PC-3 (cell line): ENCODE data around the gene SELENOI. TPM values are rescaled to one million over a fixed set of nuclear protein-coding genes. Genes with fewer than 3 reads are reported as not detected.

Source experiments
- ATAC-seq: fragments of 200-7000 bp; cut with Tn5 transposase; 2 replicates; pipeline ENCODE4 v1.9.1; 2020; ENCODE audit warnings: mild to moderate bottlenecking, moderate library complexity
- BruUV-seq: library from RNA; stranded (reverse); fragments of 400-500 nt; replicated peaks from 2 replicates; lab custom pipeline; 2021; lab: Mats Ljungman, UMichigan
- CTCF ChIA-PET: fragments of 300-600 bp; sonication (Branson Sonifier 250); formaldehyde crosslinking; loops from one replicate; lab custom pipeline; 2022; ENCODE audit warnings: antibody characterized with exemption; lab: Charles Lee
- POLR2A ChIA-PET: fragments of 300-600 bp; sonication (Branson Sonifier 250); formaldehyde crosslinking; loops from one replicate; lab custom pipeline; 2022; ENCODE audit warnings: antibody characterized with exemption; ENCODE audit not compliant: unreplicated experiment; lab: Charles Lee
- DNase-seq: peaks from one replicate; pipeline ENCODE4 v3.0.0-alpha.2; 2015
- H2AFZ ChIP-seq: fragments of 300-600 bp; sonication (generic); 2 replicates; pipeline ENCODE4 v1.6.0; 2016; ENCODE audit warnings: antibody characterized with exemption, low read length
- H3F3A ChIP-seq: fragments of 300-600 bp; sonication (generic); one replicate; pipeline ENCODE4 v1.6.0; 2017; ENCODE audit warnings: antibody characterized with exemption, low read length, control low read depth, mild to moderate bottlenecking; ENCODE audit not compliant: unreplicated experiment
- H3K27ac ChIP-seq: fragments of 300-600 bp; sonication (generic); 2 replicates; pipeline ENCODE4 v1.5.1; 2016; ENCODE audit warnings: mild to moderate bottlenecking, low read length
- H3K27me3 ChIP-seq: fragments of 300-600 bp; sonication (generic); 2 replicates; pipeline ENCODE4 v1.6.1; 2016; ENCODE audit warnings: low read length, mixed read lengths
- H3K36me3 ChIP-seq: fragments of 300-600 bp; sonication (generic); 2 replicates; pipeline ENCODE4 v1.6.1; 2016; ENCODE audit warnings: low read depth, mixed run types, low read length, mixed read lengths
- H3K4me1 ChIP-seq: fragments of 300-600 bp; sonication (generic); 2 replicates; pipeline ENCODE4 v1.5.1; 2016; ENCODE audit warnings: low read length; ENCODE audit not compliant: insufficient read depth
- H3K4me2 ChIP-seq: fragments of 300-600 bp; sonication (generic); 2 replicates; pipeline ENCODE4 v1.6.0; 2016; ENCODE audit warnings: low read length
- H3K4me3 ChIP-seq: fragments of 300-600 bp; sonication (generic); 2 replicates; pipeline ENCODE4 v1.5.1; 2016; ENCODE audit warnings: mild to moderate bottlenecking, low read length, mixed read lengths
- H3K79me2 ChIP-seq: fragments of 300-600 bp; sonication (generic); 2 replicates; pipeline ENCODE4 v1.6.1; 2017; ENCODE audit warnings: low read length, mixed read lengths
- H3K9ac ChIP-seq: fragments of 300-600 bp; sonication (generic); 2 replicates; pipeline ENCODE4 v1.6.0; 2016; ENCODE audit warnings: mild to moderate bottlenecking, low read length
- H3K9me2 ChIP-seq: fragments of 300-600 bp; sonication (generic); replicated peaks from 2 replicates; pipeline ENCODE4 v1.6.1; 2016; ENCODE audit warnings: mixed run types, low read length, mixed read lengths
- H3K9me3 ChIP-seq: fragments of 300-600 bp; sonication (generic); 2 replicates; pipeline ENCODE4 v1.6.1; 2016; ENCODE audit warnings: low read length, mixed read lengths
- H4K20me1 ChIP-seq: fragments of 300-600 bp; sonication (generic); 2 replicates; pipeline ENCODE4 v1.6.1; 2016; ENCODE audit warnings: low read length, mixed read lengths
- EZH2 ChIP-seq: fragments of 300-600 bp; sonication (generic); IDR thresholded peaks from one replicate; pipeline ENCODE4 v1.6.1; 2017; ENCODE audit warnings: antibody characterized with exemption, mild to moderate bottlenecking, low read length; ENCODE audit not compliant: unreplicated experiment
- EZH2phosphoT487 ChIP-seq: fragments of 300-600 bp; sonication (generic); IDR thresholded peaks from 2 replicates; pipeline ENCODE4 v1.6.1; 2018; ENCODE audit warnings: mild to moderate bottlenecking, antibody characterized with exemption, low read length, borderline replicate concordance
- intact Hi-C: fragments of 100-400 bp; cut with micrococcal nuclease; formaldehyde crosslinking; loops from 2 replicates; pipeline ENCODE4 v1.9.0; 2023
- total RNA-seq: library from RNA; depleted of rRNA; stranded (reverse); fragments of >200 nt; gene quantifications from 2 replicates; pipeline ENCODE4 v1.2.3, GENCODE V29; 2014
- TF ChIP-seq, protein P1 (sequence below): fragments of 300-600 bp; sonication (generic); conservative IDR thresholded peaks from 2 replicates; pipeline ENCODE4 v1.5.1; 2017; ENCODE audit warnings: antibody characterized with exemption, low read depth, mild to moderate bottlenecking, low read length

Gene SELENOI
- total RNA-seq, 1 experiment from 2014 or later = 22.3 TPM

DNA sequence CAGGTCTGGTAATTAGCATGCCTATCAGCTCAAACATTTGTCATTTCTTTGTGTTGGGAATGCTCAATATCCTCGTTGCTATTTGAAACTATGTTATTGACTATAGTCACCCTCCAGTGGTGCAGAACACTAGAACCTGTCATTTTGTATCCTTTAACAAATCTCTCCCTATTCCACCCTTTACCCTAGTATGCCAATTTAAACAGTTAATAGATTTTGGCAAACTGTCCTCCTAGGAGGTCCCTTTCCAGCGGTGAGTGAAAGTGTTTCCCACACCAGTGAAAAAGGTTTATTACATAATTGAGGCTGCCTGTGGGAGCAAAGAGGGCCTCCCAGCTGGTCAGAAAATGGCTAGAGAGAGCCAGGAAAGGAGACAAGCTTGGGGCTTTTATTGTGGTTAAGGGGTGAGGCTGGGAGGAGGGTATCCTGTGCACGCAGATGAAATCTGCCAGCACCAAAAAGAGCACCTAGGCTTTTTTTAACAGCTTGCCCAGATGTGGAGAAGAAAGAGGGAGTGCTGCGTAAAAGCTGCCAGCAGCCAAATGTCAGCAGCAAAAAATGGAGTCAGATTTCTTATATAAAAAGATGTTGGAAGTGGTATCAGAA, 53.9 kb downstream of the SELENOI start:
- Histone ChIP-seq H2AFZ (no peak overlapping the region), H3K4me1 (no peaks in the 10 kb centered on the region), H3K9me2 (no peaks in the 10 kb centered on the region), H3F3A (no peaks in the 10 kb centered on the region), H3K79me2 (no peaks in the 10 kb centered on the region), H3K27ac (no peak overlapping the region), H3K4me3 (no peak overlapping the region), H3K9ac (no peak overlapping the region), H3K4me2 (no peak overlapping the region), H4K20me1 (no peaks in the 10 kb centered on the region), H3K9me3 (no peaks in the 10 kb centered on the region), H3K27me3 (no peaks in the 10 kb centered on the region), H3K36me3 (no peaks in the 10 kb centered on the region)
- TF ChIP-seq EZH2phosphoT487 (no peak), EZH2 (no peak)
- TF ChIP-seq, protein P1, sequence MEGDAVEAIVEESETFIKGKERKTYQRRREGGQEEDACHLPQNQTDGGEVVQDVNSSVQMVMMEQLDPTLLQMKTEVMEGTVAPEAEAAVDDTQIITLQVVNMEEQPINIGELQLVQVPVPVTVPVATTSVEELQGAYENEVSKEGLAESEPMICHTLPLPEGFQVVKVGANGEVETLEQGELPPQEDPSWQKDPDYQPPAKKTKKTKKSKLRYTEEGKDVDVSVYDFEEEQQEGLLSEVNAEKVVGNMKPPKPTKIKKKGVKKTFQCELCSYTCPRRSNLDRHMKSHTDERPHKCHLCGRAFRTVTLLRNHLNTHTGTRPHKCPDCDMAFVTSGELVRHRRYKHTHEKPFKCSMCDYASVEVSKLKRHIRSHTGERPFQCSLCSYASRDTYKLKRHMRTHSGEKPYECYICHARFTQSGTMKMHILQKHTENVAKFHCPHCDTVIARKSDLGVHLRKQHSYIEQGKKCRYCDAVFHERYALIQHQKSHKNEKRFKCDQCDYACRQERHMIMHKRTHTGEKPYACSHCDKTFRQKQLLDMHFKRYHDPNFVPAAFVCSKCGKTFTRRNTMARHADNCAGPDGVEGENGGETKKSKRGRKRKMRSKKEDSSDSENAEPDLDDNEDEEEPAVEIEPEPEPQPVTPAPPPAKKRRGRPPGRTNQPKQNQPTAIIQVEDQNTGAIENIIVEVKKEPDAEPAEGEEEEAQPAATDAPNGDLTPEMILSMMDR = no peak
- ATAC-seq (no peak), DNase-seq (no peak)
- ChIA-PET POLR2A (no interaction called here), CTCF (no interaction called here)
- intact Hi-C loops = no loop called here
- no TSS peak for BruUV-seq

DNA sequence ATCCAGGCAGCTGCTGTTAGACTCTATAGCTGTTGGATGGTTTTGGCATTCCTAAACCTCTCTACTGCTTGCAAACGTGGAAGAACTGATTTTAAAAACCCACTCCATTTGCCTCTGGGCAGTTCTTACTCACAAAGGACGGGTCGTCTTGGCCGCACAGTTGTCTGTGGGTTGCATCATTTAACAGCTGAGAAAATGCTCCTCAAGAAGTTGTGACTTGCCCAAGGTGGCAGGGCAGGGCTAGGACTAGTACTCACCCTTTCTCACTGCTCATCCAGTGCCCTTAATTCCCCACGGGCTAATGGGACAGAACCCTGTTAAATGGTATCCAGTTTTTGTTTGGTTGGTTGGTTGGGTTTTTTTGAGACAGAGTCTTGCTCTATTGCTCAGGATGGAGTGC, 54.8 kb downstream of the SELENOI start:
- Histone ChIP-seq H3K4me3 (no peak overlapping the region), H3K4me1 (no peaks in the 10 kb centered on the region), H3K27me3 (no peaks in the 10 kb centered on the region), H3K27ac (no peak overlapping the region), H3K79me2 (no peaks in the 10 kb centered on the region), H4K20me1 (no peaks in the 10 kb centered on the region), H3K9me2 (no peaks in the 10 kb centered on the region), H3K4me2 (no peak overlapping the region), H3K9me3 (no peaks in the 10 kb centered on the region), H2AFZ (no peak overlapping the region), H3F3A (no peaks in the 10 kb centered on the region), H3K36me3 (no peaks in the 10 kb centered on the region), H3K9ac (no peak overlapping the region)
- DNase-seq (no peak), ATAC-seq (no peak)
- POLR2A ChIA-PET = no interaction called here
- no peak for TF ChIP-seq EZH2phosphoT487
- TF ChIP-seq, protein P1 = no peak
- TF ChIP-seq EZH2 = no peak
- no TSS peak for BruUV-seq
- intact Hi-C loops = no loop called here
- CTCF ChIA-PET = no interaction called here

DNA sequence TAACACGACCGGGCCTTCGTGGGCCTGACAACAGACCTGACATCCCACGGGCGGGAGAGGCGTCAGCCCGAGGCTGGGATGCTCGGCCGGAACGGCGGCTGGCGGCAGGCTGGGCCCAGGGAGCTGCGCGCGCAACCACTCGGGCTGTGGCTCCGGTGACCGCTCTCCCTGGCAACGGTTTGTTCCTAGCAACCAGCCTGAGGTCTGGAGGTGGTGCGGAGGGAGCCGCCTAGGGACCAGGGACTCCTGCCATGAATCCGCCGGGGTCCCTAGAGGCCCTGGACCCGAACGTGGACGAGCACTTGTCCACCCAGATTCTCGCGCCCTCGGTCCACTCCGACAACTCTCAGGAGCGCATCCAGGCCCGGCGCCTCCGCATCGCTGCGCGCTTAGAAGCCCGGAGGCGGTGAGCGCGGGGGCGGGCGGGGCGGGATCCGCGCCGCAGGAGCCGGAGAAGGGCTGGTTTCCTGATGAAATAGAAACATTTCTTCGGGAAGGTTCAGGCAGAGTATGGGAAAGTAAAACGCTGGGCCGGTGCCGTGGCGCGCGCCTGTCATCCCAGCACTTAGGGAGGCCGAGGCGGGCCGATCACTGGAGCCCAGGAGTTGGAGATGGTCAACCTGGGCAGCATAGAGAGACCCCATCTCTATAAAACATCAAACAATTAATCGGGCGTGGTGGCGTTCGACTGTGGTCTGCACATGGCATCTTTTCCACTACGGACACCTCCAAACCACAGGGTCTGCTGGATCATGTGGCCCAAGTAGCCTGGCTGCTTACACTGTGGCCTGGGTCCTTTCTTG, 56.0 kb downstream of the SELENOI start, which contains the start of gene DRC1:
TSS of gene DRC1 (plus strand) at position 182 of the 803 bp plus-strand sequence. CDS start at position 252, 70 bp downstream.
- H3K27ac ChIP-seq = no peak within 1 kb of the TSS
- H3K36me3 ChIP-seq = no peaks in the 10 kb centered on the region
- no TSS peak for BruUV-seq
- no peak within 1 kb of the TSS for H3K4me2 ChIP-seq
- intact Hi-C loops = no loop called here
- POLR2A ChIA-PET = no interaction called here
- no peaks in the 10 kb centered on the region for H3K9me2 ChIP-seq
- H3K9ac ChIP-seq = no peak within 1 kb of the TSS
- H3K27me3 ChIP-seq = no peaks in the 10 kb centered on the region
- no peaks in the 10 kb centered on the region for H3K79me2 ChIP-seq
- ATAC-seq (no peak), DNase-seq (no peak)
- no peak within 1 kb of the TSS for H3K4me3 ChIP-seq
- no peaks in the 10 kb centered on the region for H3F3A ChIP-seq
- TF ChIP-seq, protein P1 = no peak
- no peak for TF ChIP-seq EZH2
- no peak for TF ChIP-seq EZH2phosphoT487
- H4K20me1 ChIP-seq = no peaks in the 10 kb centered on the region
- H2AFZ ChIP-seq = no peak within 1 kb of the TSS
- CTCF ChIA-PET = no interaction called here
- H3K9me3 ChIP-seq = no peaks in the 10 kb centered on the region
- no peaks in the 10 kb centered on the region for H3K4me1 ChIP-seq
